Mesothelial cell of epicardium (in vitro differentiated cells): ENCODE data around the gene LENG9. TPM values are rescaled to one million over a fixed set of nuclear protein-coding genes. Genes with fewer than 3 reads are reported as not detected.
A peak's percentile ranks its signal among the peaks of the same experiment; 100 is the strongest.

Experiments
- DNase-seq, 2 experiments: peaks; one replicate each; pipeline ENCODE4 v3.0.0; 2021; ENCODE audit warnings: low spot score in 2 of 2; ENCODE audit not compliant: unreplicated experiment in 2 of 2
- H3K27ac Mint-ChIP-seq: 2 replicates; pipeline ENCODE4 v1.8.0; 2021; ENCODE audit warnings: mixed read lengths
- H3K27me3 Mint-ChIP-seq: 2 replicates; pipeline ENCODE4 v1.8.0; 2021; ENCODE audit warnings: low read depth, mixed read lengths
- H3K36me3 Mint-ChIP-seq: 2 replicates; pipeline ENCODE4 v1.8.0; 2021; ENCODE audit warnings: mixed read lengths
- H3K4me1 Mint-ChIP-seq: 2 replicates; pipeline ENCODE4 v1.8.0; 2021; ENCODE audit warnings: mixed read lengths
- H3K4me3 Mint-ChIP-seq: 2 replicates; pipeline ENCODE4 v1.8.0; 2021; ENCODE audit warnings: mild to moderate bottlenecking, moderate library complexity, mixed read lengths
- H3K9me3 Mint-ChIP-seq: 2 replicates; pipeline ENCODE4 v1.8.0; 2021; ENCODE audit warnings: mixed read lengths
- CTCF ChIP-seq: fragments of 200-600 bp; sonication (generic); IDR thresholded peaks from one replicate; pipeline ENCODE4 v1.5.0; 2021; ENCODE audit warnings: antibody characterized with exemption; ENCODE audit not compliant: unreplicated experiment
- total RNA-seq: library from RNA; stranded (reverse); gene quantifications from 3 replicates; pipeline ENCODE4 v1.2.1, GENCODE V29; 2021

Gene LENG9
- total RNA-seq, 1 donor from 2014 or later = 5.8 TPM

GRCh38 chr19:54461613-54462012 is 2.0 kb downstream of the LENG9 start:
- peaks cover 21% of the 10 kb centered on the region for H3K4me1 Mint-ChIP-seq
- TF ChIP-seq CTCF = no peak
- H3K27ac Mint-ChIP-seq = peak overlapping the region; percentile 81
- no peak for DNase-seq
- H3K4me3 Mint-ChIP-seq = peak overlapping the region; percentile 57
- no peaks in the 10 kb centered on the region for H3K9me3 Mint-ChIP-seq
- peaks cover 26% of the 10 kb centered on the region for H3K36me3 Mint-ChIP-seq
- no peaks in the 10 kb centered on the region for H3K27me3 Mint-ChIP-seq

- peaks cover 22% of the 10 kb centered on the region for H3K36me3 Mint-ChIP-seq
- peak overlapping the region; percentile 57 for H3K4me3 Mint-ChIP-seq
- no peak for DNase-seq
- no peak overlapping the region for H3K27ac Mint-ChIP-seq
- TF ChIP-seq CTCF = no peak
- H3K27me3 Mint-ChIP-seq = no peaks in the 10 kb centered on the region
- H3K9me3 Mint-ChIP-seq = no peaks in the 10 kb centered on the region
- peaks cover 21% of the 10 kb centered on the region for H3K4me1 Mint-ChIP-seq
Observed at GRCh38 chr19:54461210-54461609, 2.4 kb downstream of the LENG9 start.

GRCh38 chr19:54460230-54461005 is 3.2 kb downstream of the LENG9 start:
- Mint-ChIP-seq H3K9me3 (no peaks in the 10 kb centered on the region), H3K4me3 (no peak overlapping the region), H3K27ac (peak overlapping the region; percentile 16), H3K27me3 (no peaks in the 10 kb centered on the region), H3K36me3 (peaks cover 20% of the 10 kb centered on the region), H3K4me1 (peaks cover 21% of the 10 kb centered on the region)
- TF ChIP-seq CTCF = no peak
- DNase-seq = no peak

- H3K36me3 Mint-ChIP-seq = peaks cover 27% of the 10 kb centered on the region
- no peaks in the 10 kb centered on the region for H3K27me3 Mint-ChIP-seq
- no peak overlapping the region for H3K4me3 Mint-ChIP-seq
- peak overlapping the region; percentile 18 for H3K27ac Mint-ChIP-seq
- no peak for DNase-seq
- H3K9me3 Mint-ChIP-seq = no peaks in the 10 kb centered on the region
- peaks cover 19% of the 10 kb centered on the region for H3K4me1 Mint-ChIP-seq
- TF ChIP-seq CTCF = no peak
Observed at GRCh38 chr19:54459282-54460229, 4.0 kb downstream of the LENG9 start.

- TF ChIP-seq CTCF = no peak
- peaks cover 27% of the 10 kb centered on the region for H3K36me3 Mint-ChIP-seq
- no peaks in the 10 kb centered on the region for H3K27me3 Mint-ChIP-seq
- no peak for DNase-seq
- no peak overlapping the region for H3K27ac Mint-ChIP-seq
- H3K4me3 Mint-ChIP-seq = no peak overlapping the region
- H3K9me3 Mint-ChIP-seq = no peaks in the 10 kb centered on the region
- H3K4me1 Mint-ChIP-seq = peaks cover 12% of the 10 kb centered on the region
Observed at GRCh38 chr19:54458648-54459281, 4.8 kb downstream of the LENG9 start.
